NOMO-1 treated with DMSO at 0.1 percent for 48 hours (cell line): ENCODE data around the gene DOK4.
A peak's percentile ranks its signal among the peaks of the same experiment; 100 is the strongest.

Experiments used
- DNase-seq: peaks from one replicate; lab custom pipeline; 2025; ENCODE audit not compliant: unreplicated experiment; lab: John Stamatoyannopoulos, UW

Gene DOK4

DNA sequence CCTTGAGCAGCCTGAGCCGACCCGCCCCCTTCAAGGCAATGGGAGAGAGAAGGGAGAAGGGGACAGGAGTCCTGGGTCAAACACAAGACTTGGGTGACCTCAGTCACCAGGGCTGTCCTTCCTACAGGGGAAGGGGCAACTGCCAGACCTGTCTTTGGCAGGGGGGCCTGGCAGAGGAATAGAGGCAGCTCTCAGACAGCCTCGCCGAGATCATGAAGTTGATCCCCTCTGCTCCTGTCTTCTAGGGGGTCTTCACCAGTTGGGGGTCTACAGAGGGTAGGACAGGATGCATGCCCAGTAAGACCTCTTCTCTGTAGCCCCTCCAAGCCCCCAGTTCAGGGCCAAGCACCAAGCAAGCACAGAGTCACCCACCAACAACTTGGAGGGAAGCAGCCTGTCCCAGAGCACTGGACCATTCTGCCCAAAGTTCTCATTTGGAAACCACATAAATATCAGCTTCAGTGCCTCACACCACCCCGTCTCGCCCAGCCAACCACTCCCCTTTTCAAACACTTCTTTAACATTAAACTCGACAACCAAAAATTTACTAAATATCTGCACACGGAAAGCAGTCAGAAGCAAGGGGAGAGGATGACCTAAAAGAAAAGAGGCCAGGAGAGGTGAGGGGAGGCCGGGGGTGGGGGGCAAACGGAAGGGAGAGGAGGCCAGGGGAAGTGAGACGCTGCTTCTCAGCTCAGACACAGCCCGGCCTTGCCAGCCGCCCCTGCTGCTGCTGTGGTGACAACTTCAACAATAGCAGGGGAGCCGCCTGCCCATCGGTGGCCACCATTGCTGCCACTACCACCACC lies 7.7 kb downstream of the DOK4 start:
- DNase-seq, result no peak

DNA sequence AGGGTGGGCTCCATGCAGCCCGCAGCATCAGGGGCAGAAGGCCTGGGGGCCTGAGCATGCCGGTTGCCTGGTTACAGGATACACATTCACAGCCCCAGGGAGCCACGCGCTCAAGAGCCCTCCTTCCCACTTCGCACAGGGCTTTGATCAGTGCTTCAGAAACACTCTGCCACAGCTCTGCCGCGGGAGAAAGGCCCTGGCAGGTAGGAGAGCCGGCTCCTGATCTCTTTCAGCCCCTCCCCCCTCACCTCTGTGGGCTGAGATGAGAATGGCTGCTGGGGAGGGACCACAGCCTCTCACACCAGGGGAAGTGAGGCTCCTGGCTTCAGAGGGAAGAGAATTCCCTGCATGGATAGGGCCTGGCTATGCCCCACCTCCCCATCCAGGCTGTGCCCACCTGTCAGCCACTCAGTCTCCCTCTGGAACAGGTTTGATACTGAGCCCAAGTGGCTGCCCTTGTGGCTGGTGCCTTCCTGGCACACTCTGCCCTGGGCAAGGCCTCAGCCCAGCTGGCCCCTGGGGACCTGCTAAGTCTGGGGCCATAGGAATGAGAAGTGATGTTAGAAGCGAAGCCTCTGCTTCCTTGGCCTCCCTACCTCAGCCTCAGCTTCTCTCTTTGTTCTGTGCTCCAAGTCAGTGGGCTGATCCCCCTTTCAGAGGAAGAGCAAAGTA lies 8.6 kb downstream of the DOK4 start:
- DNase-seq, result no peak

DNA sequence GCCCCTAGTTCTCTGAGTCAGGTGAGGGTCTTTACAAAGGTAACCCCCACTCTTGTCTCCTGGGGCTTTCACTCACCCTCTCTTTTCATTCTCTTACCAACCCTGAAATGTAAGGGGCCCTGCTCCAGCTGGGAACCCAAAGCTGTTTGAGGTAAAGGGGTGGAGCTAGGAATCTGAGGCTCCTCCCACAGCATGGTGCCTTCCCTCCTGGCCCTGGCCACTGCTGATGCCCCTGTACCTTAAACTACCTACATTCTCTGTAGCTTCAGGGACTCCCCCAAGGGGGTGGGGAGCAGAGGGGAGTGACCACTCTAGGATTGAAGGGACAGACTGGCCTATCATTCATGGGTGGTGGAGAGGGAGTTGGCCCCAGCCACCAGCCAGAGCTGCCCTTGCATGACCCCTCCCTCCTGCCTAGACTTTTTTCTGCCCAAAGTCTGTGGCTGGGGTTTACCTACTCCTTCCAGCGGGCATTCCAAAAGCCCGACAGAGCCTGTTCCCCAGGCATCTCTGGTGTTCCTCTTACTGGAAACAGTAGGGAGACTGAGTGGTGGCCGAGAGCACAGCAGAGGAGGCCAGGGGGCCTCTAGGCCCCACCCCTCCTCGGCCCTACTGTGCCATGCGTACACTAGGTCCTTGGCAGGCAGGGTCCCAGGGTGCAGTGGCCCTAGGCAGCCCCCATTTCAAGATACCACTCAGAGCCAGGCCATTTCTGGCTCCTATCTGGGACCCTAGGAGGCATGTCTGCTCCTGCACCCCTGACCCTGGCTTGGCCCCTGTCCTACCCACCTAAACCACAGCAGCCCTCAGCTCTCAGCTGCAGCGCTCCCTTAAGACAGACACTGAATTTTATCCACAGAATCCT lies 9.5 kb downstream of the DOK4 start:
- DNase-seq, result no peak

DNA sequence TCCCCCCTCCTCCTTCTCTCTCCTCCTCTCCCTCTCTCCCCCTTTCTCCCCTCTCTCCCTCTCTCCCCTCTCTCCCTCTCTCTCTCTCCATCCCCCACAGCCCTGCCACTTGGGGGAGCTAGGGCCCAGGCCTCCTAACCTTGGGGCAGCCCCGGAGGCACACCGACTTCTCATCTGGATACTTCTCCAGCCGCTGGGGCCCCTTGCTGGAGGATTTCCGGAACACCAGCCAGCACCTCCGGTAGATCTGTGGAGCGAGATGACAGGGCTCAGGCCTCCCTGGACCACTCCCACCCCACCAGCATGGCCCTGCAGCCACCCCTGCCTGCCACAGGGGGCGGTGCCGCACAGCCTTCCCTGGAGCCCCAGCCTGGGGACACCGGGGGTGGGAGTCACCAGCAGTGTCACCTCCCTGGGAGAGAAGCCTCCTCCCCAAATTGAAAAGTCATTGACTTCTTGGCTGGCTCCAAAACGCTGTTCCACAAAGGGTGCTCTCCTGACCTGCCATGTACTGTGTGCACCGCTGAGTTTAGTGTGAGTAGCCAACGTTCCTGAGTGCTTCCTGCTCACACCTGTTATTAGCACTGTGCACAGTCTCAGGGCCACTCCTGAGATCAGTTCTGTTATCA lies 10.5 kb downstream of the DOK4 start:
- peak; percentile 75 for DNase-seq

DNA sequence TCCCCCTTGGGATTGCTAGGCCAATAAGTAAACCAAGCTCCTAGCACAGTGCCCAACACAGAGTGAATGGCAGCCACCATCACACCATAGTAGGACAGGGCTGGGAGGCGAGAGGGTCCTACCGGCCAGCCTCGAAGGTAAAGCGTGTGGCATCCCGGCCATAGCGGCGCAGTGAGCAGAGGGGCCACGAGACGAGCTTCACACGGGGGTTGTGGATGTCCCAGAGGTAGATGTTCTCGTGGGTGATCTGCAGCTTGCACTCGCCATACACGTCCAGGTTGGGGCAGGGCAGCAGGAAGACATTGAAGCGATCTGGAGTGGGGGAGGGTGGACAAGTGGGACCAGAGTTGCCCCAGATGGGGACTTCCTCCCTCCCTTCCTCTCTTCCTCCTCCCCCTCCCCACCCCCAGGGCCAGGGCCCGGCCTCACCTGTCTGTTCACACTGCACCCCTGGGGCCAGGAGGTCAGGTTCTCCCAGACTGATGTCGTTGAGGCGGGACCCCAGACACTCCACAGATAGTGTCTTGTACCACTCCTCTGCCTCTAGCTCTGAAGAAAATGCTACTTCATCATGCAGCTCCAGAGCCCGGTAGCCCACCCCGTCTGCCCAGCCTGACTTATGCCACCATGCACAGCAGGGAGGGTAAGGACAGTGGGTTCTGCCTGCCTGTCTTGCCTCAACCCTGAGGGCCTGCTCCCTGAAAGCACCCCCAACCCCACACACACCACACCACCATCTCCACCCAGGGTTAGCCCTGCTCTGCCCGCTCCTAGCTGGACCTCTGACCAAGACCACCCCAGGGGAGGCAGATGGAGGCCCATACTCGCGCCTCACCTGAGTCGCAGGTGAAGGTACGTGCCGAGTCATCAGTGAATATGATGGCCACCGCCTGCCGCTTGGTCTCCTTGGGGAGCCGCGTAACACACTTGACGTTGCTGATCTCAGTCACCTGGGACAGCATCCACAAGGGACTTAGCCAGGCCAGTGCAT lies 11.3 kb downstream of the DOK4 start:
- no peak for DNase-seq

DNA sequence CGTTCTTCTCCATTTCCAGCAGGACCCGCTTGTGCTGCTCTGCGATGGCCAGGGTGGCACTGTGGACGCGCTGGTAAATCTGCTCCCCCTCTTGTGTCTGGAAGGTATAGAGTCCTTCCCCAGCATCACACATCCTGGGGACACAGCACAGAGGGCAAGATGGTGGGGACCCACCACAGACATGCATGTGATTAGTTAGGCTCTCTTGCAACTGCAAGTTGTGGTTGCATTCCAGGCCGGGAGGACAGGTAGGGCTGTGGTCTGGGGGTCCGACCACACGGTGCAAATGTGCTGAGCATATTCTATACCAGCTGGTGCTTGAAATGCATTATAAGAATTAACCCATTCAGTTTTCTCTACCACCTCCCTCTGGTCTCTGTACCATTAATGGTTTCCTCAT lies 12.4 kb downstream of the DOK4 start:
- DNase-seq, result no peak

DNA sequence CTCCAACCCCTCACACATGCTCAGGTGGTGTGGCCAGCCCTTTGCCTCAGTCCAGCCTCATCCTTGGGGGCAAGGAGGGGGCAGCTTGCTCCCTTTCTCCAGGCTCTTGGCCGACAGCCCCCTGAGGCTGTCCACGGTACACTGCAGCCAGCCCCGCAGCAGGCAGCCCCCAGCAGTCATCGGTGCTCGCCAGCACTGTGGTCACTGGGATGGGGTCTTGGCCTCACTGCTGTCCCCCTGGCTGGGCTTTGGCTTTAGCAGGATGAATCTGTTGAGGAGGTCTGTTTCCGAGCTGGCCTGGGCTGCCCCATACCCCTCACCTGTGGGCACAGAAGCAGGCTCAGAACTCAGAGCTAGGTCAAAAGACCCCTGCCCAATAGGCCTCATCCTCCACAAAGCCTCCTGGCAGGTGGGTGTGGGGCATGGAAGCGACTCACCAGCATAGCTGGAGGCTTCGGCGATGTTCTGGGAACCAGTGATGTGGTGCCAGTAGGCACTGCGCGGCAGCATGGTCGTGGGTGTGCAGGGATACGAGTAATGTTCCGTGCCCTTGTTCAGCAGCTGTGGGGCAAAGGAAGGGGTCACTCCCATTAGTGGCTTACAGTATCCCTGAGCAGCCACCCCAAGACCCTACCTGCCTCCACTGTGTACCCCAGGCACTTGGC lies 13.0 kb downstream of the DOK4 start:
- DNase-seq, result no peak

DNA sequence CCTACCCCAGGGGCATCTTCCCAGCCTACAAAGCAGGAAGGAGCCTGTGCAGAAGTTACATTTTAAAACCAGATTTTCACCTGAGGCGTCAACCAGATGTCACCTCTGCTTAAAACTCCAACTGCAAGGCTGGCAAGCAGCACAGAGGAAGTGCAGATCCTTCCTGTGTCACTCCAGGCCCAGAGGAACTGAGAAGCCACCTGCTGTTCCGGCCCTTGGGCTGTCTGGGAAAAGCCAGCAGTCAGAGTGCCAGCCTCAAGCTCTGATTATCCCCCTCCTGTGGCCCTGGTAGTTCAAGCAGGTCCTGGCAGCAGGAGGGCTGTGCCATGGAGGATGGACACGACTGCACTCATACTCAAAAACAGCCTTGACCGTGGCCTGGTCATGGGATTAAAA lies 13.6 kb downstream of the DOK4 start:
- DNase-seq, result no peak

DNA sequence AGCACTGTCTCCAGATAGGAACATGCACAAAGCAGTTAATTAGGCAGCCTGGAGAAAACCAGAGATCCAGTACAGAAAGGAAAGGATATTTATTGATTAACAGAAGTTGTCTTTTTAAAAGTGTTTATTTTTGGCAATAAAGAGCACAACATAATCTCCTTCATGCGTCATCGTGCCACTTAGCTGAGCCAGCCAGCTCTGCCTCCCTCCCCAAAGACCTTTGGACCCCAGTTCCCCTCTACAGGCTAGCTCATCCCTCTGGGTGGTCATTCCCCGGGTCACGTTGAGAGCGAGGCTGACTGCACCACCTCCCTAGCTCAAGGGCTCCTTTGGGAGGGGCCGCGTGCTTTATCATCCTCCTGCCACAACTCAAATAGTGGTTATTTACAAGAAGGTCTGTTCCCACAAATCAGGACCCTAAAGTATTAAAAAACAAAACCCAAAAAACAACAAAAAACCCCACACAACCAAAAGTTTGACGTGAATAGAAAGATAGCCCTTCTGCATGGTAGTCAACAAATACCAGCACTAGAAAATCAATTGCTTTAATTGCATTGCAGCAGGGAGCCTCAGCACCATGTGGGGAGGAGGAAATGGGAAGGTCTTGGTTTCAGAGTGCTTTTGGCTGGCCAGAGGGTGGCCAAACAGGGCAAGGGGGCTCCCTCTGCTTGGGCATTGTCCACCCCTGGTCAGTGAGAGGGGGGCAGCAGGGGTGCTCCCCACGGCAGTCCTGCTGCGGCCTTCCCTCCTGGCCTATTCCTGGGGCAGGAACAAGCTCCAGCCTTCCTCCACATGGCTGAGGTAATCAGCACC lies 14.2 kb downstream of the DOK4 start:
- DNase-seq, result no peak

DNA sequence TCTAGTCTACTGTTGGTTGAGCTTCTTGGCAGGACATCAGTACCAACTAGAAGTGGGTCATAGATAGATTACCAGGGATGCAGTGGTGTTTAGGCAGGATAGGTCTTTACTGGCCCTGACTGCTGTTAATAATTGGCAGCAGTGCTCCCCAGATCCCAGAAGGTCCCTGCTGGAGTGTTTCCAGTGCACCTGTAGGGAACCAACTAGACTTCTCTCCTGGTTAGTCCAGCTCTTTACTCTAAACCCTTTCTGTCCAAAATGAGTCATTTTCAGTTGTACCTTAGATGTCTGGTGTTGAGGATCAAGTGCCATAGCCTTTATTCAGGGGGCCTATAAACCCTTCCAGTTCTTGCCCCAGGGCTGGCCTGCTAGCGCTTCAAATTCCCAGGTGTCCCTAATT lies 15.1 kb downstream of the DOK4 start:
- DNase-seq, result no peak

DNA sequence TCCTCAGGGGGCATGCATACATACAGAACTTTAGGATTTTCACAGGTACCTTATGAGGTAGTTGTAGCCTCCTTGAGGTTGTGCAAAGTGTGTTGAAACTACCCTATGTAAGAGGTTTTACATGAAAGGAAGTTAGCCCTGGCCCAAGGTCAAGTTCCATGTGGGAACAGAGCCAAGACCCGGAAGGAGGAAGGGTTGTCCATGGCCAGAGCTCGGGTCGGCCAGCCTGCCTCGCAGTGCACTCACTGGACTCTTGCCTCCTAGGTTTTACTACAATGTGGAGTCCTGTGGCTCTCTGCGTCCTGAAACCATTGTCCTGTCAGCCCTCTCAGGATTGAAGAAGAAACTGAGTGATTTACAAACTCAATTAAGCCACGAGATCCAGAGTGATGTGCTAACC lies 15.6 kb downstream of the DOK4 start:
- no peak for DNase-seq

DNA sequence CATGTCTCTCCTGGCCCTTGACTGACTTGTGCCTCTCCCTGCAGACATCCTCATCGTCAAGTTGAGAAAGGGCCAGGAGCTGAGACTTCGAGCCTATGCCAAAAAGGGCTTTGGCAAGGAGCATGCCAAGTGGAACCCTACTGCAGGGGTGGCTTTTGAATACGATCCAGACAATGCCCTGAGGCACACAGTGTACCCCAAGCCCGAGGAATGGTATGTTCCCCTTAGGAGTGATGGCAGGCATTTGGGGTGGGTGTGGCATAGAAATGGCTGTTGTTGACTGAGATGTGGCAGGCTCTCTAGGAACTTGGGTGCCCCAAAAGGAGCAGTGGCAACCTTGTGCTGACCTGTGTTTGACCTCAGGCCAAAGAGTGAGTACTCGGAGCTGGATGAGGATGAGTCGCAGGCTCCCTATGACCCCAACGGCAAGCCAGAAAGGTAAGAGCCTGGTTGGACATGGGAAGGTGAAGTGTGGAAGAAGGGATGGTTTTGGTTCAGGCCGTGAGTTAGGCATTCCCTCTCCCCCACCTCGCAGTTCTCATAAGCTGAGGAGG lies 16.3 kb downstream of the DOK4 start:
- DNase-seq, result no peak

DNA sequence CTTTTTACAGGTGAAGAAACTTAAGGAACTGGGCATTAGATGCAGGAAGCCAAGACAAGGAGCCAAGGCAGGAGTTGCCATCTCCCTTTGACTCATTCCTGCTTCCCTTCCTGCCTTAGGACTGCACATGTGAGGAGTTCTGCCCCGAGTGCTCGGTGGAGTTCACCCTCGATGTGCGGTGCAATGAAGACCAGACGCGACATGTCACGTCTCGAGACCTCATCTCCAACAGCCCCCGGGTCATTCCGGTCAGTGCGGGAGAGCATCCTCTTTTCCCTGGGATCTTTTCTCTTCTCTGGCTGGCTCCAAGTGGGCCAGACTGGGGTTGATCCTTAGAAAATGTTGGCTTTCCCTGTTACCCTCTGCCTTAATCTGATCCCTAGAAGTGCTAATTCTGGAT lies 17.2 kb downstream of the DOK4 start:
- no peak for DNase-seq

DNA sequence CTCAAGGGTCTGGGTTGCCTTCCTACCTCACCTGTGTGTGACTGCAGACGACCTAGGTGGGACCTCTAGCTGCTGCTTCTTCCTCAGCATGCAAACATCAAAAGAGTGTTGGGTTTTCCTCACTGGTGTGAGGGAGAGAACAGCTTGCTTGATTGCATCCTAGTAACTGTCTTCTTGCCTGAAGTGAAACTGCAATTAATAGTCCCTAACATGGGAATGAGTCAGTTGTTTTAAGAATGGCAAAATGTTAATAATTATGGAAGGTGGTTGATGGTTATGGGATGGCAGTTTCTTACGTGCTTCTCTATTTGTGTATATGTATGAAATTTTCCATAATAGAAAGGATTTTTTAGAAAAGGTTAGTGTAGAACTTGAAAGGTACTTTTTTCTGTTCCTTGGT lies 17.9 kb downstream of the DOK4 start:
- DNase-seq, result no peak

DNA sequence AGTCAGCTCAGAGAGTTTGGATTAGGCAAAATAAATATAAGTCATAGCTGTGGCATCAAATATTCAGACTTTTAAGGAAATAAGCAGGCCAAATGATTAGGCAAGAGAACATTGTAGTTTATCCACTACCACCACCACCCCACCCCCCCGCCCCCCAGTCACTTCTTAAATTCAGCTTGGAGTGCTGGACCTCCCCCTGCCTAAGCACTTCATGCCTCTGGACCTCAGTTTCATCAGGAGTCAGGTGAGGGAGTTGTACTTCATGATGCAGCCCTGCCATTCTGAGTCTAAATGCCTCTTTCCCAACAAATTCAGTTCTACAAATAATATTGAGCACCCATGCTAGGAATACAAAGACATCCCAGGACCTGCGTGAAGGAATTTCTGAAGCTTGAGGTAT lies 21.8 kb downstream of the DOK4 start:
- no peak for DNase-seq

DNA sequence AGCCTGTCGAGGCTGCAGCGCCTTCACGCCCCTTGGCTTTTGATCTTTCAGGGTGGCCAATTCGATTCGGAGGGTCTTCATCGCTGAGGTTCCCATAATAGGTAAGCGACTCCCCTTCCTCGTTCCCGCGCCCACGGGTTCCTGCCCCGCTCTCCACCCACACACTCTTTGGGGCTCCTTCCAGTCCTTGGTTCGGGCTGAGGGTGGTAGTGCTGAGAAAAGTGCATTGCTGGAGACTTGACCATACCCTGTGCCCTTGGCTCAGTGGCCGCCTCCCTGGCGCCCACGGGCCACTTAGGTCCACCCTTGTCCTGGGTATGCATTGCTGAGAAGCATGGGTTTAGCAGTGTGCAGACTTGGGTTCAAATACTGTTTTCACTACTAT lies 23.3 kb downstream of the DOK4 start:
- no peak for DNase-seq

DNA sequence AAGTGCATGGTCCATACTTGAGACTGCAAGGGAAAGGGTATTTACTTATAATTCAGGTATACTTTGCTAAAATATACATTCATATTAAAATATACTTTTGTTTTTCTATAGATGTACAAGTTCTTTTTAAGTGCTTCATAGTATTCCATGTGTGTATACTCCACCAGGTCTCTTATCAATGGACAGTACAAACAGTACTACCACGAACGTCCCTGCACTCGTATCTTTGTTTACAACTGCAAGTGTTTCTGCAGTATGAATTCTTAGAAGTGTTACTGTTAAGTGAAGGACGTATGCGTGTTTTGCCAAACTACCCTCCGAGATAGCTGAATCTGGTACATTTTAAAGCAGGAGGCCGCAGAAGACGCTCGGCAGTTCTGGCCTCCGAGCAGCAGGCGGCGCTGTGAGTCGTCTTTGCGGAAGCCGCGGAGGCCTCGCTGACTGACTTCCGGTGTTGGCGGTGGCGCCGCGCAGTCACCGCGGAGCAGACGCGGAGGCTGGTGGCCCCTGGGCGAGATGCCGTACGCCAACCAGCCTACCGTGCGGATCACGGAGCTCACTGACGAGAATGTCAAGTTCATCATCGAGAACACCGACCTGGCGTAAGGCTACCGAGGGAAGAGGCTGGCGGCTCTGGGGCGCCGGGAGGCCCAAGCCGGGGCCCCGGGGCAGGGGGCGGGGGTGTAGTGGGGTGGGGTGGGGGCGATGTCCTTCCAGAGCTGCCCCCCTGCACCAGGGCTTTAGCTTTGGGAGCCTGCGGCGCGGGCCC lies 23.9 kb downstream of the DOK4 start, which contains the start of gene POLR2C:
TSS of gene POLR2C (plus strand) at position 471 of the 769 bp plus-strand sequence. CDS start at position 517, 46 bp downstream.
- peak; percentile 84 for DNase-seq

DNA sequence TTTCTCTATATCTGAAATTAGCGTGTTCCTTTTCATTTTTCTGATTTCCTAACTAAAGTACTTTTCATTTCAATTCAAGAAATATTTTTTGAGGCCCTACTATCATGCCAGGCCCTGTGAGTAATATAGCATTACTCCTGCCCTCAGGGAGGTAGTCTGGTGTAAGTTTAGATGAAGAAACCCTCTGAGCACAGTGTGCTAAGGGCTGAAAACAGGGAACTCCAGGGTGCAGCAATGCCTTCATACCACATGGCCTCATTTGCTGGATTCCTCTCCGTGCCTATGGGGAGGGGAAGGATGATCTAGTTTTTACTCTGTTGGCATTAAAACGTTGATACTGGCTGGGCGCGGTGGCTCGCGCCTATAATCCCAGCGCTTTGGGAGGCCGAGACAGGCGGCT lies 34.3 kb downstream of the DOK4 start:
- no peak for DNase-seq
